Measurements from ENCODE around the gene TRIM2. TPM values are rescaled to one million over a fixed set of nuclear protein-coding genes. Genes with fewer than 3 reads are reported as not detected.
A peak's percentile ranks its signal among the peaks of the same experiment; 100 is the strongest.

TRIM2 gene
- total RNA-seq (10 to 100 TPM; 17.6 to 39.2 (median 25.5) TPM), polyA plus RNA-seq (10 to 100 TPM; 11.0 to 11.9 TPM)

DNA sequence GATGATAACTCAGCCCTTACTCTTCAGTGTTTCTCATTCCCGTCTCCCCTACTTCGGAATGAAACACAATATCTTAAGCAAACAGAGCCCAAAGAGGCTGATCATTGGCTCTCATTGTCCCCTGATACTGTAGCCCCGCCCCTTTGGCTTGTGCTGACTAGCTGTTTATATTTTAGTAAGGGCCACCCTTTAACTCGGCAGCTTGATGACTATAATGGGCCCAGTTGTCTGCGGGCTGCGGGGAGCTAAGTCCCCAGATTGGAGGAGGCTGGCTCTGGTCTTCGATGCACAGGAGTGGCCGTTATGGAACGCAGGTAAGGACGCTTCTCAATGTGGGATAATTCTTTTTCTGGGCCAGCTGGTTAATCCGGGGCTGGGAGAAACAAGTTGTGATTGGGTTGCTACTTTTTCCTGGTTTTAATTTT lies at the start of gene TRIM2:
Gene TRIM2, plus strand, starts transcription at position 197 of the 425 bp plus-strand sequence. Its CDS starts 88 bp downstream, at position 285.
- peaks cover 0 to 3% (median 0%) of the 10 kb centered on the region in 3 donors for H3K4me1 ChIP-seq
- H3K36me3 ChIP-seq = no peaks in the 10 kb centered on the region
- intact Hi-C loops (cut with DNase I) = no loop called here
- peak within 1 kb of the TSS; percentile 28 to 49 (median 40) for H3K4me3 ChIP-seq
- ATAC-seq (peak; percentile 89 to 94 (median 92)), DNase-seq (peak; percentile 78 to 91 (median 84)), FAIRE-seq (peak; percentile 5)
- WGBS, 2 donors = 11 to 12% methylated on average over 11 of the region's 11 CpGs
- TF ChIP-seq, protein P1, sequence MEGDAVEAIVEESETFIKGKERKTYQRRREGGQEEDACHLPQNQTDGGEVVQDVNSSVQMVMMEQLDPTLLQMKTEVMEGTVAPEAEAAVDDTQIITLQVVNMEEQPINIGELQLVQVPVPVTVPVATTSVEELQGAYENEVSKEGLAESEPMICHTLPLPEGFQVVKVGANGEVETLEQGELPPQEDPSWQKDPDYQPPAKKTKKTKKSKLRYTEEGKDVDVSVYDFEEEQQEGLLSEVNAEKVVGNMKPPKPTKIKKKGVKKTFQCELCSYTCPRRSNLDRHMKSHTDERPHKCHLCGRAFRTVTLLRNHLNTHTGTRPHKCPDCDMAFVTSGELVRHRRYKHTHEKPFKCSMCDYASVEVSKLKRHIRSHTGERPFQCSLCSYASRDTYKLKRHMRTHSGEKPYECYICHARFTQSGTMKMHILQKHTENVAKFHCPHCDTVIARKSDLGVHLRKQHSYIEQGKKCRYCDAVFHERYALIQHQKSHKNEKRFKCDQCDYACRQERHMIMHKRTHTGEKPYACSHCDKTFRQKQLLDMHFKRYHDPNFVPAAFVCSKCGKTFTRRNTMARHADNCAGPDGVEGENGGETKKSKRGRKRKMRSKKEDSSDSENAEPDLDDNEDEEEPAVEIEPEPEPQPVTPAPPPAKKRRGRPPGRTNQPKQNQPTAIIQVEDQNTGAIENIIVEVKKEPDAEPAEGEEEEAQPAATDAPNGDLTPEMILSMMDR (IDR thresholded peaks at IDR 0.05) = no peak
- H3K27me3 ChIP-seq = no peaks in the 10 kb centered on the region
- H3K9me3 ChIP-seq = no peaks in the 10 kb centered on the region
- peak within 1 kb of the TSS; percentile 61 to 87 (median 75) for H3K27ac ChIP-seq

DNA sequence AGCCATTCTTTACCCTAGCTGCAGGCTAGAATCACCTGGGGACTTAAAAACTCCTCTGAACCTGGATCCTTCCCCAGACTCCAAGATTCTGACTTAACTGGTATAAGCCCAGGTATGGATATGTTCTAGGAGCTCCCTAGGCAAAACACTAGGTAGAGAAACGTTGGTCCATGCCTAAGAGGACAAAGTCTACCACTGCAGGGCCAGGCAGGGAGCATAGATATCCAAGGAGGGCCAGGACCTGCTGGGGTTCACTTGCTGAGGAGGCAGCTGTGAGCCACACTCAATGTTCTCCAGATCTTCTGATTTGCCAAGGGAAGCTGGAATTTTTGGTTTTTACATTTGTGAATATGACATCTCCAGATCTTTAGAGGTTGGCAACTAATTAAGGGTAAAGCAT lies 48.6 kb upstream of the TRIM2 start:
- DNase-seq (no peak), FAIRE-seq (no peak), ATAC-seq (no peak)
- Histone ChIP-seq H3K27me3 (no peaks in the 10 kb centered on the region), H3K36me3 (no peaks in the 10 kb centered on the region), H3K4me3 (no peak overlapping the region), H3K4me1 (no peaks in the 10 kb centered on the region), H3K9me3 (no peaks in the 10 kb centered on the region), H3K27ac (no peak overlapping the region)
- TF ChIP-seq, protein P1 (IDR thresholded peaks at IDR 0.05) = no peak
- WGBS, 2 donors = 30% methylated on average over 1 of the region's 1 CpG
- intact Hi-C loops (cut with DNase I) = no loop called here

DNA sequence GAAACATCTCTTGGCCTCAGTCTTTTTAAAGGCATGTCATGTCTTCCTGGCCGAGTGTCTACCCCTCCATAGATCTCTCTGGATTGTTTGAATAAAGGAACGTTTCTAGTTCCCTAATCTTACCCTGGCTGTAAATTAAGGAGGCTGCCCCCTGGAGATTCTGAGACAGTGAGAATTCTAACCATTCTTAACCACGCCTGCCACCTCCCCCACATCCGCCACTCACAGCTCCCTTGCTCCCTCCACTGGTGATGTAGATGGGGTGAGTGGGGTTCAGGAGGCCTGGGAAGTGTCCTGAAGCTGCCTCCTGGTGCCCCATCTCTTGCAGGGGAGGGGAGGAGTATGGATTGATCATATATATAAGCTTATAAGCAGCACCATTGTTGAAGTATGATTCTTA lies 48.0 kb upstream of the TRIM2 start:
- Histone ChIP-seq H3K4me3 (no peak overlapping the region), H3K4me1 (no peaks in the 10 kb centered on the region), H3K27me3 (no peaks in the 10 kb centered on the region), H3K27ac (no peak overlapping the region), H3K36me3 (no peaks in the 10 kb centered on the region), H3K9me3 (no peaks in the 10 kb centered on the region)
- 52 to 57% methylated on average over 4 of the region's 4 CpGs for WGBS, 2 donors
- ATAC-seq (no peak), FAIRE-seq (no peak), DNase-seq (no peak)
- TF ChIP-seq, protein P1 (IDR thresholded peaks at IDR 0.05) = no peak
- intact Hi-C loops (cut with DNase I) = no loop called here

DNA sequence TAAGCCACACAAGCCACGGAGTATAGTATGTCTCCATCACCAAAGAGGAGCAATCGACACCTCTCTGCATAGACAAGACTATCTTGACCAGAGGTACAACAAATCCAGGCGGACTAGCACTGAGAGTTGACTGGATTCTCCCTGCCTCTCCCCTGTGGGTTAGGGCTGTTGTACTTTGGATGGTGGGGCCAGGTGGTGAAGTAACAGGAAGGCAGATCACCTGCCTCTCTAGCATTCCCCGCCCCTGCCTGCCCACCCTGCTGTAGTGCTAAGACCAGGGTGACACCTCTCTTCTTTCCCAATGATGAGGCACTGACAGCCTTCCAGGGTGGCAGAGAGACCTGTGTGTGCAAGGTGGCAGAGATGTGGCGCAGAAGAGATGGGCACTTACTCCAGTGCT lies 47.5 kb upstream of the TRIM2 start:
- DNase-seq = no peak
- Histone ChIP-seq H3K4me1 (no peaks in the 10 kb centered on the region), H3K4me3 (no peak overlapping the region), H3K9me3 (no peaks in the 10 kb centered on the region), H3K27ac (no peak overlapping the region), H3K27me3 (no peaks in the 10 kb centered on the region), H3K36me3 (no peaks in the 10 kb centered on the region)
- TF ChIP-seq, protein P1 (IDR thresholded peaks at IDR 0.05) = no peak
- WGBS, 2 donors = 74 to 76% methylated on average over 5 of the region's 5 CpGs
- no peak for ATAC-seq
- intact Hi-C loops (cut with DNase I) = no loop called here
- no peak for FAIRE-seq

DNA sequence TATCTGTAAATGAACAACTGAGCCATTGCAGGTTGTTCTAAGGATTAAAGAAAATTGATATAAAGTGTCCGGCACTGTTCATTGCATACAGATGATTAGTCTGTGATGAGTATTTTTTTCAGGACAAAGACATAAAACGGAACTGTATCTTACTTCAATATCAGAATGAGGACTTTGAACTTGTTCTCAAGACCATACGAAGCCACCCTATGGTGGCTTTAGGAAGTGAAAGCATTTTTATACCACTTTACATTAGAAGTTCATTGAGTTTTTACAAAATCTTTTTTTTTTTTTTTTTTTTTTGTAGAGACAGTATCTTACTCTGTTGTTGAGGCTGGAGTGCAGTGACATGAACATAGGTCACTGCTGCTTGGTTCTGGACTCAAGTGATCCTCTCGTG lies 45.2 kb upstream of the TRIM2 start:
- WGBS, 2 donors = 54 to 57% methylated on average over 4 of the region's 4 CpGs
- DNase-seq = no peak

More for the DNA sequence above, 45.2 kb upstream of the TRIM2 start:
- no peak for FAIRE-seq
- Histone ChIP-seq H3K36me3 (no peaks in the 10 kb centered on the region), H3K27me3 (no peaks in the 10 kb centered on the region), H3K4me3 (no peak overlapping the region), H3K9me3 (no peaks in the 10 kb centered on the region), H3K27ac (no peak overlapping the region), H3K4me1 (no peaks in the 10 kb centered on the region)
- no peak for ATAC-seq
- TF ChIP-seq, protein P1 (IDR thresholded peaks at IDR 0.05) = no peak
- intact Hi-C loops (cut with DNase I) = no loop called here
